Chondrocyte (in vitro differentiated cells): Measurements from ENCODE around the gene GCM1. TPM values are rescaled to one million over a fixed set of nuclear protein-coding genes. Genes with fewer than 3 reads are reported as not detected.

Experiments
- DNase-seq: peaks from one replicate; pipeline ENCODE4 v3.0.0; 2021; ENCODE audit warnings: mixed read lengths, low spot score
- H3K27ac Mint-ChIP-seq: one replicate; pipeline ENCODE4 v1.8.0; 2021; ENCODE audit warnings: mild to moderate bottlenecking, moderate library complexity, mixed read lengths; ENCODE audit not compliant: unreplicated experiment
- H3K27me3 Mint-ChIP-seq: 2 replicates; pipeline ENCODE4 v1.8.0; 2021; ENCODE audit warnings: low read depth, mixed read lengths
- H3K36me3 Mint-ChIP-seq: 2 replicates; pipeline ENCODE4 v1.8.0; 2021; ENCODE audit warnings: low read depth, mixed read lengths
- H3K4me1 Mint-ChIP-seq: 2 replicates; pipeline ENCODE4 v1.8.0; 2021; ENCODE audit warnings: low read depth, mild to moderate bottlenecking, mixed read lengths
- H3K4me3 Mint-ChIP-seq: one replicate; pipeline ENCODE4 v1.8.0; 2021; ENCODE audit warnings: mild to moderate bottlenecking, moderate library complexity, mixed read lengths; ENCODE audit not compliant: unreplicated experiment
- H3K9me3 Mint-ChIP-seq: 2 replicates; pipeline ENCODE4 v1.8.0; 2021; ENCODE audit warnings: low read depth, mixed read lengths
- CTCF ChIP-seq: fragments of 200-600 bp; sonication (generic); IDR thresholded peaks from 2 replicates; pipeline ENCODE4 v1.5.0; 2021; ENCODE audit warnings: antibody characterized with exemption, mild to moderate bottlenecking, moderate library complexity
- total RNA-seq: library from RNA; stranded (reverse); gene quantifications from 3 replicates; pipeline ENCODE4 v1.2.1, GENCODE V29; 2021

The GCM1 gene
- total RNA-seq, 1 donor from 2014 or later, result not detected

- no peak for DNase-seq
- Mint-ChIP-seq H3K4me1 (no peaks in the 10 kb centered on the region), H3K27me3 (peaks cover 11% of the 10 kb centered on the region), H3K4me3 (no peak overlapping the region), H3K36me3 (no peaks in the 10 kb centered on the region), H3K9me3 (no peaks in the 10 kb centered on the region), H3K27ac (no peak overlapping the region)
- no peak for TF ChIP-seq CTCF
Measured at GRCh38 chr6:53128842-53129241, 19.8 kb downstream of the GCM1 start.

DNA sequence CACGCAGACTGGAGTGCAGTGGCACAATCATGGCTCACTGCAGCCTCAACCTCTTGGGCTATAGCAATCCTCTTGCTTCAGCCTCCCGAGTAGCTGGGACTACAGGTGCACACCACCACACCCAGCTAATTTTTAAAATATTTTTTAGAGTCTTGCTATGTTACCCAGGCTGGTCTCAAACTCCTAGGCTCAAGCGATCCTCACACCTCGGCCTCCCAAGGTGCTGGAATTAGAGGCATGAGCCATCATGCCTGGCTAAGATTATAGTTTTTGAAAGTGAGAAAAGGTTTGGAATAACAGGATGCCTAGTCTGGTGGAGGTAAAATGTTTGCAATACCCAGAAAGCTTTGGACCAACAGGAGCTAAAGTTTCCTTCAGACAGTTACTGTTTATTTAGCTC is 23.4 kb downstream of the GCM1 start:
- DNase-seq, result no peak
- Mint-ChIP-seq H3K27me3 (peaks cover 6% of the 10 kb centered on the region), H3K36me3 (no peaks in the 10 kb centered on the region), H3K4me1 (peaks cover 5% of the 10 kb centered on the region), H3K4me3 (no peak overlapping the region), H3K9me3 (no peaks in the 10 kb centered on the region), H3K27ac (no peak overlapping the region)
- no peak for TF ChIP-seq CTCF

GRCh38 chr6:53124131-53124800 is 24.4 kb downstream of the GCM1 start:
- DNase-seq, result no peak
- TF ChIP-seq CTCF, result no peak
- Mint-ChIP-seq H3K27me3 (peaks cover 2% of the 10 kb centered on the region), H3K4me1 (peaks cover 11% of the 10 kb centered on the region), H3K27ac (no peak overlapping the region), H3K36me3 (no peaks in the 10 kb centered on the region), H3K4me3 (no peak overlapping the region), H3K9me3 (no peaks in the 10 kb centered on the region)

DNA sequence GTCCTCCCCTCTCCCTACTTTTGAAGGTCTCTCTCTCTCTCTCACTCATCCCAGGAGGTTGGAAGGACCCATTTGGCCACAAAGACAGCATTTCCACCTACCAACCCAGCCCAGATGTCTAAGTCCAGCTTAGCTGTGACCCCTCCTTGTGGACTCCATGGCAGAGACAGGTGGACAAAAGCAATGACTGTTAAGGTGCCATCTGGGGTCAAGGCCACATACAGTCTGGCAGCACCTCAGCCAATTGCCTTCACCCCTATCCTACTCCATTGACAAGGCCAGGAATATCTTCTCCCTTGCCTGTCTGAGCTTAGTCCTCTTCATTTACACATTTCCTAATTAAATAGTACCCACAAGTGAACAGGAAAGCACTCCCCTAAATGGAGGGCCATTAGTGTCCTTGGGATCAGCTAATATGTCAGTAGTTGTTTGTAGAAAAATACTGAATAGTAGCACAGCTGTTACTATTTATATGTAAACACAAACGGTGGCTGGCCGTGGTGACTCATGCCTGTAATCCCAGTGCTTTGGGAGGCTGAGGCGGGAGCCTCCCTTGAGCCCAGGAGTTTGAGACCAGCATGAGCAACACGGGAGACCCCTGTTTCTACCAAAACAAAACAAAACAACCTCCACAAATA is 28.8 kb downstream of the GCM1 start:
- peak overlapping the region; percentile 58 for H3K27ac Mint-ChIP-seq
- DNase-seq, result no peak
- peaks cover 11% of the 10 kb centered on the region for H3K4me1 Mint-ChIP-seq
- peaks cover 5% of the 10 kb centered on the region for H3K36me3 Mint-ChIP-seq
- TF ChIP-seq CTCF, result no peak
- H3K9me3 Mint-ChIP-seq, result peaks cover 7% of the 10 kb centered on the region
- H3K27me3 Mint-ChIP-seq, result no peaks in the 10 kb centered on the region
- H3K4me3 Mint-ChIP-seq, result no peak overlapping the region

DNA sequence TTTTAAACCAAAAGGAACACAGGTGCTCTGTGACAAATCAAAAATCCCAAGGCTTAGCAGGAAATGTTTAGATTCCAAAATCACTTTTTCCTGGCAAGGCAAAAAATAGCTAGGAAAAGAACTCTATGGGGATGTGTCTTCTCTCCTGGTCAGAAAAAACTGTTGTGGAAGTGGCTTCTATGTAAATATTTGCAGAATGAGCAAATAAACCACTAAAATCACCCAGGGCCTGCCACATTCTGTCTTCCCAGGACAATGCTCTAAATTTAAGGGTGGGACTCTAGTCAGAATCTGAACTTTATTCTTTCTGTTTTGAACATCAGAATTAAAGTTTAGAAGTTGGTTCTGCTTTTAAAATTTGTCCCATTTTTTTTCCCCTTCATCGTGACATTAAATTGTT is 29.3 kb downstream of the GCM1 start:
- DNase-seq, result no peak
- Mint-ChIP-seq H3K9me3 (peaks cover 8% of the 10 kb centered on the region), H3K27me3 (no peaks in the 10 kb centered on the region), H3K27ac (no peak overlapping the region), H3K36me3 (peaks cover 5% of the 10 kb centered on the region), H3K4me1 (peaks cover 11% of the 10 kb centered on the region), H3K4me3 (no peak overlapping the region)
- no peak for TF ChIP-seq CTCF
